ENCODE measurements around the gene D2HGDH. TPM values are rescaled to one million over a fixed set of nuclear protein-coding genes. Genes with fewer than 3 reads are reported as not detected.

D2HGDH gene
- total RNA-seq, 1 donor, result 13.4 TPM

DNA sequence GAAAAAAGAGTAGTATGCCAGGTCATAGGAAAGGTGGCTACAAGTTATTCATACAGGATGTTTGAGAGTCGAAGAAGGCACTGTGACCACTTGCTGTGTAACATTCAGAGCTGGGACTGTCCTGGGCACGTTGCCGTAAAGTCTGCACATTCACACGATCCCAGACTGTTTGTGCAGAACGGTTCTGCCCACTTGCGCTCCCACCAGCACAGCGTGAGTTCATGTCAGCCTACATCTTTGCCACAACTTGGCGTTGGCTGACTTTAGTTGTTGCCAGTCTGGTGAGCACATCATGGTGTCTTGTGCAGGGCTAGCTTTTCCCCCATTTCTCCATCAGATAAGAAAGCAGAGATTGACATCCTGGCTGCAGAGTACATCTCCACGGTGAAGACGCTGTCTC is 25.6 kb upstream of the D2HGDH start:
- no peak for DNase-seq (ENCODE audit: low read depth)
- H3K4me3 ChIP-seq (ENCODE audit: low read depth, low read length), result no peak overlapping the region
- TF ChIP-seq, protein P1, sequence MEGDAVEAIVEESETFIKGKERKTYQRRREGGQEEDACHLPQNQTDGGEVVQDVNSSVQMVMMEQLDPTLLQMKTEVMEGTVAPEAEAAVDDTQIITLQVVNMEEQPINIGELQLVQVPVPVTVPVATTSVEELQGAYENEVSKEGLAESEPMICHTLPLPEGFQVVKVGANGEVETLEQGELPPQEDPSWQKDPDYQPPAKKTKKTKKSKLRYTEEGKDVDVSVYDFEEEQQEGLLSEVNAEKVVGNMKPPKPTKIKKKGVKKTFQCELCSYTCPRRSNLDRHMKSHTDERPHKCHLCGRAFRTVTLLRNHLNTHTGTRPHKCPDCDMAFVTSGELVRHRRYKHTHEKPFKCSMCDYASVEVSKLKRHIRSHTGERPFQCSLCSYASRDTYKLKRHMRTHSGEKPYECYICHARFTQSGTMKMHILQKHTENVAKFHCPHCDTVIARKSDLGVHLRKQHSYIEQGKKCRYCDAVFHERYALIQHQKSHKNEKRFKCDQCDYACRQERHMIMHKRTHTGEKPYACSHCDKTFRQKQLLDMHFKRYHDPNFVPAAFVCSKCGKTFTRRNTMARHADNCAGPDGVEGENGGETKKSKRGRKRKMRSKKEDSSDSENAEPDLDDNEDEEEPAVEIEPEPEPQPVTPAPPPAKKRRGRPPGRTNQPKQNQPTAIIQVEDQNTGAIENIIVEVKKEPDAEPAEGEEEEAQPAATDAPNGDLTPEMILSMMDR (IDR thresholded peaks at IDR 0.05; ENCODE audit: insufficient read depth, low read depth, low read length), result no peak

DNA sequence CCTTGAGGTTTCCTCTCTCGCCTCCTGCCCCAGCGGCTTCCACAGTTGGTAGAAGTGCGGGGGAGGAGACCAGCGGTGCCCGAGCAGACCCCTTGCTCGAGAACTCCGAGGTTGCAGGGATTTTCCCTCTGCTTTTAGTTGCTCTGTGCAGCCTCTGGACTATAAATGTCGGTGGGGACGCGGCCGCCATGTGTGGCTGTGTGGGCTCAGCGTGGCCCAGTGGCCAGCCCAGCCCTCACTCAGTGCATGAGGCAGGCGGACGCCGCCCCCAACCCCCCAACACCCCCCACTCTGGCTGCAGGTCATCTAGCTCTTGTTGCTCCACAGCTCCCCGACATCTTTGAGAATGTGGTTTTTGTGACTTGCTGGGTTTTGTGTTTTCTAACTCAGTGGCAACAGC is 15.3 kb upstream of the D2HGDH start:
- no peak for DNase-seq (ENCODE audit: low read depth)
- no peak overlapping the region for H3K4me3 ChIP-seq (ENCODE audit: low read depth, low read length)
- TF ChIP-seq, protein P1 (IDR thresholded peaks at IDR 0.05; ENCODE audit: insufficient read depth, low read depth, low read length), result no peak

DNA sequence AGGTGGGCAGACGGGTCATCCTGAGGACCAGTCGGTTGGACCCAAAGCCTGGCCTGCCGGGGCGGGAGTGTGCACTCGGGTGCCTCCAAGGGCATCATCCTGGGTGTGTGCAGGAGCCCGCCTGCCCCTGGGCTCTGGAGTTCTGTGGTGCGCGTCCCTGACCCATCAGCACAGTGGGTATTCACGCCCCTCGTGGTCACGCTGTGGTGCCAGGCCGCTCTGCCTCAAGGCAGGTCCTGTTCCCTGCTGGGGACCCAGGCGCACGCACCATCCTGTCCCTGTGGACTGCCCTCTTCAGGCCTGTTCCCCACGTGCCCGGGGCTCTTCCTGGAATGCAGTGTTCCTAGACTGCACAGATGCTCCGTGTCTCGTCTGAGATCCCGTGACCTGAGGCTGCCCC is 14.3 kb upstream of the D2HGDH start:
- H3K4me3 ChIP-seq (ENCODE audit: low read depth, low read length), result no peak overlapping the region
- TF ChIP-seq, protein P1 (IDR thresholded peaks at IDR 0.05; ENCODE audit: insufficient read depth, low read depth, low read length), result no peak
- DNase-seq (ENCODE audit: low read depth), result no peak

DNA sequence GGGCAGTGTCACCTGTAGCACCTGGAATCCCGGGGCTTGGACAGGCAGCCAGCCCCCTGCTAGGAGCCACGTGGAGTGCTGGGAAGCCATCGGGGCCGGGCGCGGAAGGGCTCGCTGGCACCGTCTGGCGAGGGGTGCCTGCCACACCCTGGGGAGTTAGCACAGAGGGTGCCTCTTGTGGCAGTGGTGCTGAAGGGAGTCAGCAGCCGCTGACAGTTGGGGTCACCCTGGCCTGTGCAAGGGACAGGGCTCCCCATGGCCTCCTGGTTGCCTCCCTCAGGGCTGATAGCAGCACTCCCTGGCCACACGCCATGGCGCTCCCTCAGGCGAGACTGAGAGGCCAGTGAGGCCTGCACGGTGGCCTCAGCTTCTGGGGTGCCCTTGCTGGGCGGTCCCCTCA is 13.9 kb upstream of the D2HGDH start:
- TF ChIP-seq, protein P1 (IDR thresholded peaks at IDR 0.05; ENCODE audit: insufficient read depth, low read depth, low read length), result no peak
- no peak for DNase-seq (ENCODE audit: low read depth)

DNA sequence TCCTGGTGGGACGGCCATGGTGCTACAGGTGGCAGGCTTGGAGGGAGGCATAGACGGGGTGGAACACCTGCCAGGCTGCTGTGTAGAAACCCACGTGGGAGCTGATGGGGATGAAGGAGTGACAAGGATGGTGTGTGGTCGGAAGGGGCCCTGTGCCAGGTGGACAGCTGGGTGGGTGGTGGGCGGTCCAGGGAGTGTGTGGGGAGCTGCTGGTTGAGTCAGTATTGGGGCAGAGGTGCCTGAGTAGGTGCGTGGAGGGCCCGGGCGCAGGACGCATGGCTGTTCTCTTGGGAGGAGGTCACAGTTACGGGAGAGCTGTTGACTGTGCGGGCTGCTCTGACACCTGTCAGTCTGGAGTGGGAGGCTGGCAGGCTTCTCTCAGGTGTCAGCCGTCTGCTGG is 12.6 kb upstream of the D2HGDH start:
- no peak overlapping the region for H3K4me3 ChIP-seq (ENCODE audit: low read depth, low read length)
- DNase-seq (ENCODE audit: low read depth), result no peak
- TF ChIP-seq, protein P1 (IDR thresholded peaks at IDR 0.05; ENCODE audit: insufficient read depth, low read depth, low read length), result no peak

More for the DNA sequence above, 13.9 kb upstream of the D2HGDH start:
- H3K4me3 ChIP-seq (ENCODE audit: low read depth, low read length), result no peak overlapping the region

DNA sequence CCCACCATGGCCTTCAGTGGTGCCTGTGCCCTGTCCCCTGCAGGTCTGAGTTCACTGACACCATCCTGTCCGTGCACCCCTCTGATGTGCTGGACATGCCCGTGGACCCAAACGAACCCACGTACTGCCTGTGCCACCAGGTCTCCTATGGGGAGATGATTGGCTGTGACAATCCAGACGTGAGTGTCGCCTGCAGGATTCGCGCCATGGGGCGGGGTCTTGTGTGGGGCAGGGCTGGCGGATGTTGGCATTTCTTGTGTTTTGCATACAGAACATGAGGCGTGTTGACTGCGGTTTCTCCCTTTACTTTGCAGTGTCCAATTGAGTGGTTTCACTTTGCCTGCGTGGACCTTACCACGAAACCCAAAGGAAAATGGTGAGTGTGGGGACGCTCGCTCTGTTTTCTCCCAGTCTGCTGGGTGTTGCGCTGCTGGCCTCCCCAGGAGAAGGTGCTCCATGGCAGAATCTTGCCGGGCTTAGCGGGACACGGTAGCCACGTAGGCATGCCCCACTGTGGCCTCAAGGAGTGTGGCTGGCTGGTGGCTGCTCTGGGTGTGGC is 11.5 kb upstream of the D2HGDH start:
- DNase-seq (ENCODE audit: low read depth), result no peak
- TF ChIP-seq, protein P1 (IDR thresholded peaks at IDR 0.05; ENCODE audit: insufficient read depth, low read depth, low read length), result no peak

More for the DNA sequence above, 11.5 kb upstream of the D2HGDH start:
- no peak overlapping the region for H3K4me3 ChIP-seq (ENCODE audit: low read depth, low read length)
